Stomach (tissue), 9 donors: Measurements from ENCODE around the gene CBARP. TPM values are rescaled to one million over a fixed set of nuclear protein-coding genes. Genes with fewer than 3 reads are reported as not detected.

Experiments used
- DNase-seq, 2 donors: peaks; one replicate each; pipeline versions ENCODE4 v3.0.0 to v3.0.0-alpha.2; 2013 to 2019
- H3K27ac ChIP-seq, 5 donors: fragments of 200-600 bp in 4 of 5; sonication (generic) in 4 of 5; one replicate each; pipeline ENCODE4 v1.5.1; 2013 to 2019; ENCODE audit warnings: mild to moderate bottlenecking in 1 of 5, moderate library complexity in 1 of 5
- H3K27me3 ChIP-seq, 3 donors: fragments of 200-600 bp; sonication (generic); one replicate each; pipeline ENCODE4 v1.5.1; 2017 to 2019; ENCODE audit warnings: mixed run types in 1 of 3
- H3K36me3 ChIP-seq, 4 donors: fragments of 200-600 bp; sonication (generic); 1 replicate in 3 of 4; 2 replicates in 1 of 4; pipeline ENCODE4 v1.5.1; 2016 to 2019
- H3K4me1 ChIP-seq, 4 donors: fragments of 200-600 bp; sonication (generic); one replicate each; pipeline ENCODE4 v1.5.1; 2016 to 2019
- H3K4me3 ChIP-seq, 4 donors: fragments of 200-600 bp; sonication (generic) in 3 of 4; one replicate each; pipeline ENCODE4 v1.5.1; 2016 to 2019; ENCODE audit warnings: mild to moderate bottlenecking in 1 of 4
- H3K9me3 ChIP-seq, 4 donors: fragments of 200-600 bp; sonication (generic); one replicate each; pipeline ENCODE4 v1.5.1; 2016 to 2019
- CTCF ChIP-seq, 7 experiments: fragments of 450-650 bp in 4 of 7; fragments of 200-600 bp in 3 of 7; sonication (generic) in 3 of 7; IDR thresholded peaks; one replicate each; pipeline ENCODE4 v1.5.1; 2016 to 2019; ENCODE audit warnings: antibody characterized with exemption in 7 of 7, control low read depth in 2 of 7, mild to moderate bottlenecking in 1 of 7
- EP300 ChIP-seq: sonication (generic); formaldehyde crosslinking; IDR thresholded peaks from one replicate; pipeline ENCODE4 v1.6.1; 2017; ENCODE audit warnings: antibody characterized with exemption
- POLR2A ChIP-seq, 4 donors: fragments of 450-650 bp; IDR thresholded peaks; one replicate each; pipeline ENCODE4 v1.6.1; 2016; ENCODE audit warnings: antibody characterized with exemption in 4 of 4, control low read depth in 2 of 4, mild to moderate bottlenecking in 1 of 4, moderate library complexity in 1 of 4
- POLR2AphosphoS5 ChIP-seq, 3 donors: sonication (generic); formaldehyde crosslinking; IDR thresholded peaks; one replicate each; pipeline ENCODE4 v1.6.1; 2016; ENCODE audit warnings: antibody characterized with exemption in 3 of 3
- WGBS, 5 donors: extraction: QIAGEN DNeasy Blood & Tissue Kit in 3 of 5; methylation state at CpG; one replicate each; pipeline versions ENCODE4 v1.1.5 to v1.1.7; 2013 to 2018; 5-methylcytosine and 5-hydroxymethylcytosine counted together
- intact Hi-C: fragments of 100-400 bp; cut with DNase I; formaldehyde crosslinking; loops from one replicate; pipeline ENCODE4 v1.15.1; 2023; ENCODE audit warnings: low total_unique reads
- polyA plus RNA-seq, 3 donors: library from polyadenylated mRNA; stranded (reverse); fragments of 200-250 nt; gene quantifications; one replicate each; pipeline ENCODE4 v1.2.3, GENCODE V29; 2013
- total RNA-seq, 5 donors: library from RNA; depleted of rRNA; stranded (reverse); fragments of >200 nt; gene quantifications; one replicate each; pipeline versions ENCODE4 v1.1.0 to v1.2.3, GENCODE V29; 2014 to 2016
- donor health status: healthy with polysubstance abuse.
- donor health status: Bipolar disorder and iron deficiency.
- donor health status: healthy.

CBARP gene
- total and polyA plus RNA-seq, 8 donors = 0.19 to 8.9 (median 0.78) TPM; not detected in 4

DNA sequence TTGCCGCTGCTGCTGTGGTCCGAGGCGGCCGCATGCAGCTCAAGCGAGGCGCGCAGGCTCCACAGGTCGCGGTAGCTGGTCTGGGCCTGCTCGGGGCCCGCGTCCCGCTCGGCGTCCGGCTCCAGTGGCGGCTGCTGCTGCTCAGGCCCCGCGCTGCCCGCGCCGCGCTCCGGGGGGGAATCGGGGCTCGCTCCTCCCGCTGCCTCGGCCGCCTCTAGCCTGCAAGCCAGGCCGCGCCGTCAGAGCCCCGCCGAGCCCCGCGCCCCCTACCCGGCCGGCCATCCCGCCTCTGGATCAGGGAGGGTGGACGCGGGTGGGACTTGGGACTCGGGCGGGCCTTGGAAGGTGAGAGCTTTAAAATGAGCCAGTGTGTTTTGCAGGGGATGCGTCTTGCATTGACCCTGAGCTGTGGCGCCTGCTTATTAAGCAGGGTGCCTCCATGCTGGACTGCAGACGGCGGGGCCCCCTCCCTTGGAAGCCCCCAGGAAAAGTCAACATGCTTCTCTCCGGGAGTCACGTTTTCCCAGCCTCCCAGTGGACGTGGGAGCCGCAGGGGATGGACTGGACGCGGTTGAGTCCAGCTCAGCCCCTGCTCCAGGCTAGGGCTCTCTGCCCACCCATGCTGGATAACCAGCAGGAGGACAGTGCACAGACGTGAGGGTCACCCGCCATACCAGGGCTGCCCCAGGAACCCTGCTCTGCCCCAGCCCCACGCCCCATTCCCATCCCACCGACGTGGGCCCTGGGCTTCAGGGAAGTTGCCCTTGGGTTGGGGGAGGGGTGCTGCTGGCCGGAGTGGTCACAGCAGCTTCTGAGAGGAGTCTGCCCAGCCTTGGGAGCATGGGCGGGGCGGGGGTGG is 7.7 kb downstream of the CBARP start:
- Histone ChIP-seq H3K4me3 (no peak overlapping the region), H3K4me1 (peaks cover 30 to 60% (median 48%) of the 10 kb centered on the region in 4 donors), H3K27ac (no peak overlapping the region), H3K36me3 (peaks cover 20 to 38% (median 33%) of the 10 kb centered on the region in 4 donors), H3K27me3 (peaks cover 0 to under 1% (median 0%) of the 10 kb centered on the region in 3 donors), H3K9me3 (no peaks in the 10 kb centered on the region)
- intact Hi-C loops = no loop called here
- WGBS, 5 donors = 72 to 86% (median 76%) methylated on average over 37 to 61 of the region's 61 CpGs; no CpG with 5 or more reads in 1 of the 5 donors
- TF ChIP-seq CTCF (IDR thresholded peaks at IDR 0.05) (no peak), POLR2AphosphoS5 (IDR thresholded peaks at IDR 0.05) (no peak), POLR2A (IDR thresholded peaks at IDR 0.05) (no peak), EP300 (no peak)
- no peak for DNase-seq

GRCh38 chr19:1229056-1229923 is 8.5 kb downstream of the CBARP start:
- peaks cover 30 to 55% (median 46%) of the 10 kb centered on the region in 4 donors for H3K4me1 ChIP-seq
- WGBS, 5 donors = 89 to 97% (median 93%) methylated on average over 33 to 158 of the region's 158 CpGs
- no peaks in the 10 kb centered on the region for H3K9me3 ChIP-seq
- DNase-seq = no peak
- intact Hi-C loops = no loop called here
- no peak overlapping the region for H3K4me3 ChIP-seq
- no peak for TF ChIP-seq POLR2AphosphoS5 (IDR thresholded peaks at IDR 0.05)
- TF ChIP-seq POLR2A (IDR thresholded peaks at IDR 0.05) = no peak
- no peak for TF ChIP-seq CTCF (IDR thresholded peaks at IDR 0.05)
- TF ChIP-seq EP300 = no peak
- H3K27me3 ChIP-seq = no peaks in the 10 kb centered on the region
- no peak overlapping the region for H3K27ac ChIP-seq
- peaks cover 20 to 42% (median 42%) of the 10 kb centered on the region in 4 donors for H3K36me3 ChIP-seq

GRCh38 chr19:1228161-1228957 is 9.4 kb downstream of the CBARP start:
- Histone ChIP-seq H3K4me1 (peaks cover 26 to 49% (median 43%) of the 10 kb centered on the region in 4 donors), H3K27ac (peak overlapping the region in 1 of 5 donors; percentile 63), H3K36me3 (peaks cover 26 to 51% (median 51%) of the 10 kb centered on the region in 4 donors), H3K9me3 (no peaks in the 10 kb centered on the region), H3K27me3 (no peaks in the 10 kb centered on the region), H3K4me3 (no peak overlapping the region)
- DNase-seq = no peak
- intact Hi-C loops = no loop called here
- WGBS, 5 donors = 95 to 97% (median 96%) methylated on average over 66 to 100 of the region's 100 CpGs
- TF ChIP-seq EP300 (no peak), POLR2AphosphoS5 (IDR thresholded peaks at IDR 0.05) (no peak), CTCF (IDR thresholded peaks at IDR 0.05) (no peak), POLR2A (IDR thresholded peaks at IDR 0.05) (no peak)
